Astrocyte of the cerebellum (primary cell): ENCODE results near the gene TBATA.

Source experiments
- DNase-seq: peaks from one replicate; pipeline ENCODE4 v3.0.0-alpha.2; 2011; ENCODE audit warnings: low read depth
- H3K4me3 ChIP-seq: 2 replicates; pipeline ENCODE4 v1.5.1; 2011; ENCODE audit warnings: mild to moderate bottlenecking, low read depth, low read length, moderate library complexity
- CTCF ChIP-seq: IDR thresholded peaks from 2 replicates; pipeline ENCODE4 v1.5.1; 2012; ENCODE audit warnings: low read length, low read depth, moderate library complexity, mild to moderate bottlenecking; ENCODE audit errors: missing control alignments
- in situ Hi-C: cut with HindIII; loops from 2 replicates; pipeline ENCODE4 v1.10.0; 2017; ENCODE audit warnings: low sequenced_read_pairs

TBATA gene

GRCh38 chr10:70786799-70787415, 1.7 kb upstream of the TBATA start:
- TF ChIP-seq CTCF = no peak
- in situ Hi-C loops = no loop called here
- no peak for DNase-seq
- no peak overlapping the region for H3K4me3 ChIP-seq

GRCh38 chr10:70784471-70784870, 706 bp downstream of the TBATA start:
- in situ Hi-C loops = no loop called here
- no peak overlapping the region for H3K4me3 ChIP-seq
- DNase-seq = no peak
- no peak for TF ChIP-seq CTCF

- in situ Hi-C loops = no loop called here
- H3K4me3 ChIP-seq = no peak overlapping the region
- no peak for DNase-seq
- no peak for TF ChIP-seq CTCF
Observed at GRCh38 chr10:70784016-70784415, 1.2 kb downstream of the TBATA start.

- no peak for TF ChIP-seq CTCF
- no peak overlapping the region for H3K4me3 ChIP-seq
- DNase-seq = no peak
- in situ Hi-C loops = no loop called here
Observed at GRCh38 chr10:70782746-70783680, 2.2 kb downstream of the TBATA start.

GRCh38 chr10:70782086-70782745, 3.0 kb downstream of the TBATA start:
- no peak for DNase-seq
- no peak for TF ChIP-seq CTCF
- in situ Hi-C loops = no loop called here
- no peak overlapping the region for H3K4me3 ChIP-seq

- DNase-seq = no peak
- H3K4me3 ChIP-seq = no peak overlapping the region
- in situ Hi-C loops = no loop called here
- no peak for TF ChIP-seq CTCF
Observed at GRCh38 chr10:70781461-70782051, 3.6 kb downstream of the TBATA start.
